HEK293T (cell line): ENCODE results near the gene NCBP1.

Source experiments
- ARNT ChIP-seq: fragments of 450-650 bp; IDR thresholded peaks from 2 replicates; pipeline ENCODE4 v1.6.1; 2017; ENCODE audit warnings: mild to moderate bottlenecking
- CTBP1 ChIP-seq: fragments of 450-650 bp; IDR thresholded peaks from 2 replicates; pipeline ENCODE4 v1.6.1; 2016; ENCODE audit warnings: borderline replicate concordance

DNA sequence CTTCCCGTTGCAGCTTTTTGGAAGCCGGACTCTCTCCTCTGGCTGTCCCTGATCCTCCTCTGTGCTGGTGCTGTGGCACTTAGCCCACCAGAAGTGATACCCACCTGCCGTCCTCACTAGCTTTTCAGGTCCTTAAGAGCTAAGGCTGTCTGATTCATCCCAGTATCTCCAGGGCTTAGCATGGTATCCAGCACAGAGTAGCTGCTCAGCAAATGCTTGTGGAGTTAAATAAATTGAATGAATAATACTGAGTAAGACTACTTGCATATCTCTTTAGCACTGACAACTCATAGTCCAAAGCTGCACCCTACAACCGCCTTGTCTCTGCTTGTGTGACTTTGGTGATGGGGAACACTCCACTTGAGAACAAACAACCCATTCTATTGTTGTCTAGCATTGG lies 71.2 kb downstream of the NCBP1 start:
- no peak for TF ChIP-seq ARNT
- TF ChIP-seq CTBP1: no peak
